SH-SY5Y (cell line): ENCODE measurements around the gene MAP1LC3B.

Source experiments
- GATA2 ChIP-seq: IDR thresholded peaks from 2 replicates; pipeline ENCODE4 v1.6.1; 2011; ENCODE audit warnings: mild to moderate bottlenecking, low read depth, low read length
- GATA3 ChIP-seq: IDR thresholded peaks from 2 replicates; pipeline ENCODE4 v1.6.1; 2011; ENCODE audit warnings: low read depth, mild to moderate bottlenecking, low read length, moderate library complexity

DNA sequence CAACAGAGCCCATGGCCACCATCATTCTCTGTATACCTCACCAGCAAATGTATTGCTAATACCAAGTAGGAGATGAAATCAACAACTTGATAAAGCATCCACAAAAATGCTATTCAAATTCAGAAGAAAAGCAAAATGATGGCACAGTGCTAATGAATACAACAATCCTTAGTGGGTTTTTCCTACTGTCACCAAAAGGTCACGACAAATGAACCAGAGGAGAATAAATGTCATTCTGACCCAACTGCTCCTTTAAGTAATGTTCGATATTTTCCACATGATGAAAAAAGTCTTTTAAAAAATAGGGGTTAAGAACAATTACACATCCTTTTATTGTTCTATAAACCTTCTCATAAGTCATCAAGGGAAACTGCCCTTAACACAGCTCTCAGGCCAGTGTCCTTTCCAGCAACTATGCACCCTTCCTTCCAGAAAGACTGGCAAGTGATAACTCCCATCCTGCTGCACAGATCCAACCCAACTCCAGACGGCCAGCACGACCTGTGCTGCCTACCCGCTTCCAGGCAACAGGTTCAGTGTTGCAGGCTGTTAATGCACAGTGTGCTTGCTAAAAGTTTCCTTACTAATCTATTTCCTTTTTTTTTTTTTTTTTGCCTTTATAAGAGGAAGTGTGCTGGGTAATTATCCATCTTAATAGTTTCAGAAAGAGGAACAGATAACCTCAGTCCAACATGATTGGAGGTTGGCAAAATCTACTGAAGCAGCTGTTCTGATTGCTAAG lies 23.9 kb upstream of the MAP1LC3B start:
- TF ChIP-seq GATA2 (no peak), GATA3 (no peak)
